DMS153 treated with DMSO at 0.1 percent for 48 hours (cell line): Measurements from ENCODE around the gene DNAH17.

ENCODE experiments used
- DNase-seq: peaks from one replicate; lab custom pipeline; 2025; ENCODE audit not compliant: unreplicated experiment; lab: John Stamatoyannopoulos, UW

DNAH17 gene

DNA sequence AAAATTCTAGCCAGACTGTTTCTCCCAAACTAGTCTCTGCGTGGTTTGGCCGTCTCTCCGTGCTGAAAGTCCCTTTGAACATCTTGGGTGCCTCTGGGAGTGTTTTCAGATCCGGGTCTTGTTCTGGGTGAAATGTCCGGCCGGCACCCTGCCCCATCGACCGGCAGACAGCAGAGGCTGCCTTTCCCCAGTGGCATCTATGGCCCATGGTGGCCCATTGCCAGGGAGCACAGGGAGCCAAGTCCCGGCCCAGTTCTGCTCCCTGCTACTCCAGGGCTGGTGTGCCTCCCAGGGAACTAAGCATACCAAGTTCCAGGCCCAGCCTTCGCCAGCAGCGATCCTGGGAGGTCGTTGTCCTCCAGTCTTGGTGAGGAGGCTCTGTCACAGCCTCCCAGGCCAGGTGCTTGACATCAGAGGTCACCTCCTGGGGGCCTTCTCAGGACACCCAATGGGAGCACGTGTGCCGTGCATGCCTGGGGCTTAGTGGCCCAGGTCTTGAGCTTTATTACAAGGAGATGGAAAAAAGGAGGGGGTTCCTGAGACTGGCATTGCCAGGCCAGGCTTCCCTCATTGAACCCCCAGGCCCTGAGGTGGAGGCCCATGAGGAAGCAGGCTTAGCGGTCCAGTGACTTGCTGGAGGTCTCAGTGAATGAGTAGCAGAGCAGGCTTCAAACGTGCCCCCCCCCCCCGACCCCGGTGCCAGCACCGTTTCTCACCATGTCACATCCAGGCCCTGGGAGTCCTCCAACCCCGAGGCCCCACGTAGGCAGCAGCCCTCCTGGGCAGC is 144.8 kb downstream of the DNAH17 start:
- DNase-seq = no peak

DNA sequence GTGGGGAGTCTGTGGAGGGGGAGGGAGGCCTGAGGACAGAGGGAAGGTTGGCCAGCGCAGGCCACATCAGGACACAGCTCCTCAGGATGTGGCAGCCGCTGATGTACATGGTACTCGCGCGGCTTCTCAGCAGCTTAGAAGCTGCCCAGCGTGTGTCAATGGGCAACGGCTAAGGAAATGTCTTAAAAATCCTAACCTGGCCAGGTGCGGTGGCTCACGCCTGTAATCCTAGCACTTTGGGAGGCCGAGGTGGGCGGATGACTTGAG is 145.6 kb downstream of the DNAH17 start:
- no peak for DNase-seq

DNA sequence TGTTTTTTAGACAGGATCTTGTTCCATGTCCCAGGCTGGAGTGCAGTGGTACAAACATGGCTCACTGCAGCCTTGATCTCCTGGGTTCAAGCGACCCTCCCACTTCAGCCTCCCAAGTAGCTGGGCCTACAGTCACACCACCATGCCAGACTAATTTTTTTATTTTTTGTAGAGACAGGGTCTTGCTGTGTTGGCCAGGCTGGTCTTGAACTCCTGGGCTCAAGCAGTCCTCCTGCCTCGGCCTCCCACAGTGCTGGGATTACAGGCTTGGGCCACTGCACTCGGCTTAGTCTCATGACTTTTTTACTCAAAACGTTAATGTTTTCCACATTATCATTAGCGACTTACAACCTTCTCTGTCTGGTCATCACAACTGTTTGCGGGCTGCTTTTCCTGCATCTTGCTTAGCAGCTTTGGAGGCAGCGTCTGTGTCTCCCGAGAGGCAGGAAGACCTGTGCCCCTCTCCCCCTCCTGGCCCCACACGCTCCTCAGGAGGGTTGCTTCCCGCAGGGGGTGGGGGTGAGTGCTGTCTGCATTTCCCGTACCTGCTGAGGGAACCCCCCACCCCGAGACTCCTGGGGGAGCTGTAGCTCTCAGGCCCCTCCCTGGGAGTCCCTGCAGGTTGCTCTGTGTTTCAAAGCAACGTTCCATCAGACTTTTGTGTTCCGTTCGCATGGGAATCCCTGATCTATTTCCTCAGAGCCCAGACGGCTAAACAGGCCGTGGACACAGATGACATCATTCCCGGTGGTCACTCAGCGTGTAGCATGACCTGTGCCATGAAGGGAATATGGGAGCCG is 146.1 kb downstream of the DNAH17 start:
- DNase-seq = no peak

DNA sequence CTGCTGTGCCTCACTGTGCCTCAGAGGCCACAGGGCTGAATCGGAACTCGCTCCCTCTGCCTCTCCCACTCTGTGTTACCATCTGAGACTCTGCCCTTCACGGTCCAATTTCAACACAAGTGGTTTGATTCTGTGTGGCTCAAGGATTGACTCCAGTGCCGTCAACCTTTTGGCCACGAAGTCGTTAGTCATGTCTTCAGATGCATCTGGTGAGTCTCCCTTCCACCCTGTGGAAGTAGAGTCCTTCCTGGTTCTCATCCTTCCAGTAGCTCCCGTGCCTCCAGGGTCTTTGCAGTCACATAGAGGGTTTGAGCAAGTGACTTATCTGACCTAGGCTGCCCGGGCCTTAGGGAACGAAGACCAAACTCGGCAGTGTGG is 147.6 kb downstream of the DNAH17 start:
- DNase-seq = no peak

DNA sequence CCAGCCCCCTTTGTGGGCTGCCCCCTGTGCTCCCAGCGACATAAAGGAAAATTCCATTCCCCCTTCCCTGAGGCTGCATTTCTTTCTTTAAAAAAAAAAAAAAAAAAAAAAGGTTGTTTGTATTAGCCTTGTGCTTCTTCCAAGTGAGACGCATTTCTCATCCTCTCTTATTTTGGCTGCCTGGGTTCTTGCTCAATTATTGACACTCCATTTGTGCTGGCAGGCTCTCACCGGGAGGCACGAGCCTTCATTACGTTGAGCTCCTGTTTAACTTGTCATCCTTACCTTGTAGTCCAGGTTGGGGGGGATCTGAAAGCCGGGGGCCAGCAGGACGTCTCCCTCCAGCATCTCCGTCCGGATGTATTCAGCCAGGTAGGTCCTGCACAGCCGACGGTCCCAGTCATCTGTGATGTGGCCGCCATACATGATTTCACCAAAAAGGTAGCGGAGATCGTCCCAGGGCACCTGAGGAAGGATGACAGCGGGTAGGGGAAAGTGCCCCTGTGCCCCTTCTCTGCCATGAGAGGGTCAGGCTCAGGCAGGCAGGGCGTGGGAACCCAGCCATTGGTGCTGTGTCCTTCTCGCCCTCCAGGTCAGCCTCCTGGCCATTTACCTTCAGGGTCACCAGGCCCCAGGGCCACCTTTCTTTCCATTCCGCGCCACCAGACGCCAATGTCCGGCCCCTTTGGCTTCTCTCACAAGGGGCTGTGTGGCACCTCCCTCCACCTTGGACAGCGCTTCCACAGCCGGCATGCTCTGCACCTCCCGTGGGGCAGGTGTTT is 148.2 kb downstream of the DNAH17 start:
- DNase-seq = no peak

DNA sequence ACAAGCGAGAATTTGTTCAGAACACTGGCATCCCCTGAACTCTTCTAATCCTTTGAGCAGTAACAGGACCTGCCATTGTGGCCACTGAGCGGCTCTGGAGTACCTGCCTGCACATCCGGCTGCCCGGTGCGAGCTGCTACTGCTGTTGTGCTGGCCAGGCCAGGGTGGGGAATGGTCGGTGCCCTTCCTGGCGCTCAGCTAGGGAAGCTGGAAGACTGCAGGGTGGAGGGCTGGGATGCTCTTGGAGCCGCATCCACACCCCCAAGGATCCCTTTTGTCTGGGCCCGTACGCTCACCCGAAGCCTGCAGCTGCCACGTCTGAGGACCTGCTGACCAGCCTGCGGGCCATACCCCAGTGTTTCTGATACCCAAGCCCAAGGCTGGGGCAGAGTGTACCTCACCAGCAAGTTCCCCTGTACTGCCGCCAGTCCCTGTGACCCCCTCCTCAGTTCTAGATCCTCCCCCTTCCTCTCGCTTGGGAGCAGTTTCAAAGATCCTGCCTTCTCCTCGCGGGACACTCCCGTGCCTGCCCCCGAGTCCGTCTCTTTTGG is 149.1 kb downstream of the DNAH17 start:
- no peak for DNase-seq

DNA sequence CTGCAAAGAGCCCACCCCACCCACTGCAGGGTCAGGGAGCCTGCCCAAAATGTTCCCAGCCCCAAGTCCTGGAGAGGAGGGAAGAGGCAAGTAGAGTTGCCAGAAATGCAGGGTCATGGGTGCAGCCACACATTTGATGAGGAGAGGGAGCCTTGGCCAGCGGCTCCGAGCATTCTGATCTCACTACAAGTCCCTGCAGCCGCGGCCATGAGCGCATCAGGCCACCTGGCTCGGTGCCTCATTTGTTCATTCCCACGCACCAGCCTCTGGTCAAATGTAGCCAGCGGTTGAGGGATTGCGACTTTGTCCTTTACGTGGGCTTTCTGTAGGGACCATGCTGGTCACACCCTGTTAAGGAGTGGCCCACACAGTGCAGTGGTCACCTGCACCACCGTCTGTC is 150.1 kb downstream of the DNAH17 start:
- no peak for DNase-seq

DNA sequence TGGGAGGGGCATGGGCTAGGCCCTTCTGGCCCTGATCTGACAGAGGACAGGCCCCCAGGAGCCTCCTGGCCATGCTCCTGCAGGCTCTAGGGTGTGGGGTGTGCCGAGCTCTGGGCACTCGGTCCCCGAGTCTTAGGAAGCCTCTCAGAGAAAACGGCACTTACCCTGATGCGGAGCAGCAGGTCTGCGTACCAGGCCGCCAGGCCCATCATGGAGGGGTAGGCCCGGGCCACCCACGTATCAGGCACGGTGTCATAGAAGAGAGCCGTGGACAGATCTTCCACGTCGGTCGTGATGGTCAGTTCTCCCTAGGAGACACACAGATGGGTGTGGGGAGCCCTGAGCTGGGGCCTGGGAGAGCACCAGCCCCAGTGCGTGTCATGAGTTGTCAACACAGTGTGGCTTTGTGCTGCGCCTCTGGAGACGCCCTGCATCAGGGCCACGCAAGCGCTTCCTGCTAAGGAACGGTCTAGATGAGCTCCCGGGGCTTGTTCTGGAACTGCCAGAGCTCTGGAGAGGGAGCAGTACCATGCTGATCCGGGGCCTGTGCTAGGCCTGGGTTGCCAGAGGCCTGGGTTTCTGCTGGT is 150.8 kb downstream of the DNAH17 start:
- DNase-seq = no peak

DNA sequence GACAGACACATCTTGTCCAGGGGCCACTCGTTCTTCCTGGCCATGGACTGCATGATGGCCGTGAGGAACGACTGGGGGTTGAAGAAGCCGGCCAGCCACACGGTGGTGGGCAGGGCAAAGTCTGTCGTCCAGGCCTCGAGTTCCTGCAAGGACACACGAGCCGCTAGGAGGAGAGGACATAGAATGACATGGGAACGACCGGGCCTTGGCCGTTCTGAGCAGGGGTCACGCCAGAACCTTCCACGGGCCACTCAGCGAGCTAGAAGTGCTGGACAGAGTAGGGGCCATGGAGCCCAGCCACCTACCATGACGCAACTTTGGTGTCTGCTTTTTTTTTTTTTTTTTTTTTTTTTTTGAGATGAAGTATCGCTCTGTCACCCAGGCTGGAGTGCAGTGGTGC is 151.8 kb downstream of the DNAH17 start:
- DNase-seq = no peak

DNA sequence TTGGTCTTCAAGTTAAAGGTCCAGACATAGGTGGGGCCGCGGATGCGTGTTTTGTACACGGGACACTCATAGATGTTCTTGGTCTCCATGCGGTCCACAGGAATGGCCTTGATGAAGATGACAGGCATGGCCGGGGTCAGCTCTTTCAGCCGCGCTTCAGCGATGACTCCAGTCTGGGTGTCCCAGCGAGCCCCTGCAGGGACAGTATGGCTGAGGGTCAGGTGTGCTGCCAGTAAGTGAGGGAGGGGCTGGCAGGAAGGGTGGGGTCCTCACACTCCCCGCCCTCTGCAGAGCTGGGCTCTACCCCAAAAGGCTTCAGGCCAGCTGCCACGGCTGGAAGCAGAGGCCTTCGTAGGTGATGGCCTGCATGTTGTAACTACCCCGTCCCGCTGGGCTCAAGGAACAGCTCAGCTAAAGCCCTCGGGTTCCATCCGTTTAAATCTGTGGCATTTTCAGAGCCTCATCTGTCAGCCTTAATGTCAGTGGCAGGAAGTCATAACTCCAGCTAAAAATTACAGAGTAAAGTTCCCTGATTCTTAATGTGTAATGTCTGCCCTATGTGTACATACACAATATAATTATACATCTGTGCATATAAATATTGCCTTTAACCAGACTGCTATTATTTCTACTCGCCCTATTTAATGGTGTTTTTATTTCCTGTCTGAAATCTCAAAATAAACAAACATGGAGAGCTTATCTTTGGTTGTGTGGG is 153.1 kb downstream of the DNAH17 start:
- DNase-seq = no peak

DNA sequence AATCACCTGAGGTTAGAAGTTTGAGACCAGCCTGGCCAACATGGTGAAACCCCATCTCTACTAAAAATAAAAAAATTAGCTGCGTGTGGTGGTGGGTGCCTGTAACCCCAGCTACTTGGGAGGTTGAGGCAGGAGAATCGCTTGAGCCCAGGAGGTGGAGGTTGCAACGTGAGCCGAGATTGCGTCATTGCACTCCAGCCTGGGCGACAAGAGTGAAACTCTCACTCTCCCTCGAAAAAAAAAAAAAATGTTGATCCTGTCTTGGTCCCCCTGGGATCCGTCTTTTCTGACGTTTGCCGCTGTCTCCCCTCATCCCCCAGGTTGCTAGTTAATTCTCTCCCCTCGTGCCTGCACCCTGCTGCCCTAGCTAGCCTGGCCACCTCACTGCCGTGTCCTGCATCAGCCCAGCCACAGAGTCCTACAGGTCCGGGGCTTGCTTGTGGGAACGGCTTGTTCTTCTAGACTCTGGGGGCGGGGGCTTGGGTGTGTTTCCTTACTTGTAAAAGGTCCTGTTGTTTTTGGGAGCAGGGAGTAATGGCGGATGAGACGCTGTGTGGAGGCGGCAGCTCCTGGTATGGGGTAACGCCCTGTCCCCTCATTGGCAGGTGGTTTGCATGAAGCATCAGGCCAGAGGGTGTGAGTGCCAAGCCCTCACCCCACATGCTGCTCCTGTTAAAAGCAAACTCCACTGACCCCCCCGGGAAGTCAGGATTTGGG is 154.2 kb downstream of the DNAH17 start:
- no peak for DNase-seq

DNA sequence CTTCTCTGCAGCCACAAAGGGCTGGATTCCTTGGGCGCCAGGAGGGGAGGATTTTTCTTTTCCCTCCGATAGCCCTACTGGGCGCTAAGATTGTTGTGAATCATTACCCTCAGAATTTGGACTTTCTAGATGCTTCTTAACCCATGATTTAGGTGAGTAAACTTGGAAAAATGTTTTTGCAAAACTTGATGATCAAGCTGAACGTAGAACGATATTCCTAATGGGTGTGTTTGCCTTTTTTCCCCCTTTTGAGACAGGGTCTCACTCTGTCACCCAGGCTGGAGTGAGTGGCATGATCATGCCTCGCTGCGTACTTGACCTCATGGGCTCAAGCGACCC is 155.0 kb downstream of the DNAH17 start:
- no peak for DNase-seq

DNA sequence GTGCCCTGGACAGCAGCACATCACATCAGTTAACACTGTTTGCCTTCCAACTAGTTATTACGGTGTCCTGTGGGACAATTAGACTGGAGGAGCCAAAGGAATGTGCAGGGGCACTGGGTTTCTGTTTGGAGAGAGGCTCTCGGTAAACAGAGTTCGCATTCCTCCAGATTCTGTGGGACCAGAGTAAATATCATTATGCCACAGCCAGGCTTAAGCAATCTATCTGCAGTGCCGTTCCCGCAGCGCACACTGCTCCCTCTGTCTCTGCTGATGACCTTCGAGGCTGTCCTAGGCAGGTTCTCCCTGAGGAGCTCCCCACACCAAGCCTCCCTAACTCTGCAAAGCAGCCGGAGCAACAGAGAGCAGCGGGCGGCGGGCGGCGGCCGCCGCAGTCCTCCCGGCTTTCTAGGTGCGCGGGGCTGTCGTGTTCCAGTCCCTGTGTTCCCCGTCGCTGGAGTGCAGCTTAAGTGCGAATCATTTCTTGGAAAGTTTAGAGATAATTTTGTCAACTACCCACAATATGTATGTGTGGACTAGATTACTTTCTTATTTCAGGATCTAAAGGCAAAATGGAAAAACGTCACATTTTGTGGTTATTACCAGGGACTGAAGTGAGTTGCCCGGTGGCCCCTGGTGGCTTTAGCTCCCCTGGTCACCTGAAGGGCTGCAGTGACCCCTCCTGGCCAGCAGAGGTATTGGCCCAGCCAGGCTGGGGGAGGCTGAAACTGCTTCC is 155.5 kb downstream of the DNAH17 start:
- peak; percentile 19 for DNase-seq

DNA sequence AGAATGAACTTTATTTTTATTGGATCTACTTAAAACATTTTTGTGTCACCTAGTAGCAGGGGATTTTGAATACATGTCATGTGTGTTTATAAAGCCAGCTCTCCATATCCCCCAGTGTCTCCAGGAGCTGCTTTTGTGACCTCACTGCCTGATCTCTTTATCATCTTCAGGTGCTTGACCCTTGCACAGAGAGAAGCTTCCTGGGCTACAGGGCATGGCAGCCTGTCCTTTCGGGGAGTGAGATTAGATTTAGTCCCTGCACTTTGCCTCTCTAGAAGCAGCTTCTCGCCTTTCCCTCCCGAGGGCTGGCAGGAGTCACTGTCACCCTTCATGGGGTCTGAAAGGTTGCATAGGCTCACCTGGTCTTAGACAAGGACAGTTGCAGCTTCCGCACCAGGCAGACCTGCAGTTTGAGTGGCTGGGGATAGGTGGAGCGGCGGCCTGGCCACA is 156.1 kb downstream of the DNAH17 start:
- no peak for DNase-seq

DNA sequence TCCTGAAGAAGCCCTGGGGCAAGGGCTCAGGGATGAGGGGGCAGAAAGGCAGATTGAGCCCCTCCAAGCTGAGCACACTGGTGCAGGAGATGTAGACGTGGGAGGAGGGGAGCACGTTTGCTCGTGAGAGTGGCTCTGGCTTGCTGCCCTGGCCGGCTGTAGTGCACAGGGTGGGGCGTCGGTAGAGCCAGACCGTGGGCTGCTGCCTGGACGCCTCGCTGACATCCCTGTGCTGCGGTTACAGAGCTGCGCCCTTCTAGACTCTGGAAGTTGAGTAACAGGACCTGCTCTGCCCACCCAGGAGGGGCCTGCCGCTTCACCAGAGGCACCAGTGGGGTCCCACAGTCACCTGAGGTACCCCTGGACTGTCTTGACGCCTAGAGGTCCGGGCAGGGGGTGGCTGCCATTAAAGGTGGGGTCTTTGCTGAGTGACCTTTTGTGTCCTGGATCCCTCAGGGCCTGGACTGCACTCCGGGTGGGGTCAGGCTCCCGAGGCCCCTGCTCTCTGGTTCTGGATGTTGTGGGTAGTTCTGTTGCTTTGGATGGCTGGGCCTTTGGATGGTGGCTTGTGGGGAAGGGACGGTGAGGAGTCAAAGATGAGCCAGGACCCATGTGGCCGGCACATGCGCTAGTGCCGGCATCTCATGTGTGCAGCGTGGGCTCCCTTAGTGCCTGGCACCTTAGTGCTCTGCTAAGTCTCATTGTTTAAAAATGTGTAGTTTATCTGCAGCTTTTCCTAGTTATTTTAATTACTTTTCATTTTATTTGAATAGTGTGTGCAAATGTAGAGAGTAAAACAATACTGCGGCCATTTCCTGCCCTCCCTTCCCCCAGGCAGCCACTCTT is 157.0 kb downstream of the DNAH17 start:
- no peak for DNase-seq

DNA sequence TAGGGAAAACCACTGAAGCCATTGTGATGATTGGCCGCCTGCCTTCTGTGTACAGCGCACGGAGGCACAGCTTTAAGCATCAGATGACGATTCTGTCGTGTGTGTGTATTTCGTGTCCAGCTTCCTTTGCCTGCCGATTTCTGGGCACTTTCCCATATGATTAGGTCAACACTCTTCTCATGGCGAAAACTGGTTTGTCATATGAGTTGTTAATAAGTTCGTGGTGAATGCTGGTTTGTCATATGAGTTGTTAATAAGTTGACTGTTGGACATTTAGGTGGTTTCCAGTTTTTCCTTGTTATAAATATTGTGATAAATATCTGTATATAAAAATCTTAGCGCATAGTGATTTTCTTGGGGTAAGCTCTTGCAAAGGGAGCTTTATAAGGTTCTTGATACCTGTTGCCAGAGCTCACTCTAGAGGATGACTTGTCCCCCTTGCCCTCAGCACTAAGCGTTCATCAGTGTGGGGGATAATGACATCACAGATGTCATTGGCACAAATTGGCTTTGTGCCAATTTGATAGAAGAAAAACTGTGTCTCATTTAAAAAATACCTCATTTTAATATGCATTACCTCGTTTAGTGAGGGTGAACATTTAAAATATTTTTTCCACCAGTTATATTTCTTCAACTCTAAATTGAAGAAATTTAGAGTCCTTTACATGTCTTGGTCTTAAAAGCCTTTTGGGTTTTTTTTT is 158.7 kb downstream of the DNAH17 start:
- DNase-seq = no peak

DNA sequence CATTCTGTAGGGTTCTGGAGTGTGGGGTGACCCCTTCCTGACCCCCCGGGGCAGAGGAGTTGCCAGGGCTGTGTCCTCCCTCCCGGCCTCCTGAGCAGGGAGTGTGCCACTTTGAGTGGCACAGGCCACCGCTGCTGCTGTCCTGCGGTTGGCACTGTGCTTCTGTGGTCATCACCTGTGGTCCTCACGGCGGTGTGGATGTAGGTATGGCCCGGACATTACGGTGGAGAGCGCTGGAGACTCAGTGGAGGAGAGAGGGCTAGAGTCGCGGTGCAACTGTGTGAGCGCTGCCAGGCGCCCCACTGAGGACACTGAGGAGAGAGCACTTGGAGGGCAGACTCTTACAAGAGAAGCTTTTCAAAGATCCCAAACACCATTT is 159.7 kb downstream of the DNAH17 start:
- no peak for DNase-seq
